Vagina (tissue), 2 donors: ENCODE measurements around the gene DIS3. TPM values are rescaled to one million over a fixed set of nuclear protein-coding genes. Genes with fewer than 3 reads are reported as not detected.
A peak's percentile ranks its signal among the peaks of the same experiment; 100 is the strongest.

Experiments used
- DNase-seq, 2 donors: peaks; one replicate each; pipeline ENCODE4 v3.0.0-alpha.2; 2017; ENCODE audit errors: extremely low spot score in 2 of 2
- H3K27ac ChIP-seq: fragments of 200-600 bp; sonication (generic); one replicate; pipeline ENCODE4 v1.5.1; 2019
- H3K27me3 ChIP-seq: fragments of 200-600 bp; sonication (generic); one replicate; pipeline ENCODE4 v1.5.1; 2019
- H3K36me3 ChIP-seq, 2 donors: fragments of 200-600 bp; sonication (generic); one replicate each; pipeline ENCODE4 v1.5.1; 2017 to 2019
- H3K4me1 ChIP-seq: fragments of 200-600 bp; sonication (generic); one replicate; pipeline ENCODE4 v1.5.1; 2019
- H3K4me3 ChIP-seq, 2 donors: fragments of 200-600 bp; sonication (generic); 1 replicate in 1 of 2; 2 replicates in 1 of 2; pipeline ENCODE4 v1.5.1; 2016 to 2019
- H3K9me3 ChIP-seq: fragments of 200-600 bp; sonication (generic); one replicate; pipeline ENCODE4 v1.5.1; 2019
- CTCF ChIP-seq, 3 experiments: fragments of 450-650 bp in 2 of 3; fragments of 200-600 bp in 1 of 3; sonication (generic) in 1 of 3; IDR thresholded peaks; one replicate each; pipeline ENCODE4 v1.5.1; 2017 to 2019; ENCODE audit warnings: antibody characterized with exemption in 3 of 3, mild to moderate bottlenecking in 2 of 3, moderate library complexity in 2 of 3
- POLR2A ChIP-seq, 2 donors: fragments of 450-650 bp; IDR thresholded peaks; one replicate each; pipeline ENCODE4 v1.6.1; 2017; ENCODE audit warnings: antibody characterized with exemption in 2 of 2, mild to moderate bottlenecking in 2 of 2, moderate library complexity in 2 of 2
- POLR2AphosphoS5 ChIP-seq, 2 donors: sonication (generic); formaldehyde crosslinking; IDR thresholded peaks; one replicate each; pipeline ENCODE4 v1.9.0; 2017; ENCODE audit warnings: antibody characterized with exemption in 2 of 2, mild to moderate bottlenecking in 2 of 2, low read depth in 1 of 2; ENCODE audit not compliant: insufficient read depth in 1 of 2
- intact Hi-C: fragments of 100-400 bp; cut with DNase I; formaldehyde crosslinking; loops from one replicate; pipeline ENCODE4 v1.15.1; 2023
- total RNA-seq: library from RNA; depleted of rRNA; stranded (reverse); fragments of >200 nt; gene quantifications from one replicate; pipeline ENCODE4 v1.2.3, GENCODE V29; 2016

The DIS3 gene
- total RNA-seq, 1 donor from 2014 or later = 19.4 TPM

GRCh38 chr13:72751220-72751619 is 30.5 kb downstream of the DIS3 start:
- Histone ChIP-seq H3K36me3 (peaks cover 0 to 15% of the 10 kb centered on the region in 2 donors), H3K9me3 (no peaks in the 10 kb centered on the region), H3K27me3 (no peaks in the 10 kb centered on the region), H3K4me3 (no peak overlapping the region), H3K27ac (no peak overlapping the region), H3K4me1 (no peaks in the 10 kb centered on the region)
- no peak for TF ChIP-seq CTCF (IDR thresholded peaks at IDR 0.05)
- no peak for TF ChIP-seq POLR2A (IDR thresholded peaks at IDR 0.05)
- no peak for TF ChIP-seq POLR2AphosphoS5 (IDR thresholded peaks at IDR 0.05; ENCODE audit: insufficient read depth in 1 of 2, low read depth in 1 of 2)
- intact Hi-C loops = no loop called here
- DNase-seq = no peak

- DNase-seq = no peak
- Histone ChIP-seq H3K9me3 (no peaks in the 10 kb centered on the region), H3K27me3 (no peaks in the 10 kb centered on the region), H3K36me3 (peaks cover 0 to 8% of the 10 kb centered on the region in 2 donors), H3K27ac (no peak overlapping the region), H3K4me3 (no peak overlapping the region), H3K4me1 (no peaks in the 10 kb centered on the region)
- intact Hi-C loops = no loop called here
- TF ChIP-seq POLR2AphosphoS5 (IDR thresholded peaks at IDR 0.05; ENCODE audit: insufficient read depth in 1 of 2, low read depth in 1 of 2) = no peak
- TF ChIP-seq CTCF (IDR thresholded peaks at IDR 0.05) = no peak
- TF ChIP-seq POLR2A (IDR thresholded peaks at IDR 0.05) = no peak
Measured at GRCh38 chr13:72745260-72745659, 36.4 kb downstream of the DIS3 start.

- H3K27ac ChIP-seq = no peak overlapping the region
- H3K4me1 ChIP-seq = no peaks in the 10 kb centered on the region
- intact Hi-C loops = no loop called here
- TF ChIP-seq CTCF (IDR thresholded peaks at IDR 0.05) (no peak), POLR2AphosphoS5 (IDR thresholded peaks at IDR 0.05; ENCODE audit: insufficient read depth in 1 of 2, low read depth in 1 of 2) (no peak), POLR2A (IDR thresholded peaks at IDR 0.05) (no peak)
- H3K36me3 ChIP-seq = peaks cover 0 to 5% of the 10 kb centered on the region in 2 donors
- no peaks in the 10 kb centered on the region for H3K9me3 ChIP-seq
- no peak for DNase-seq
- no peaks in the 10 kb centered on the region for H3K27me3 ChIP-seq
- H3K4me3 ChIP-seq = no peak overlapping the region
Measured at GRCh38 chr13:72740015-72740414, 41.7 kb downstream of the DIS3 start.

- Histone ChIP-seq H3K4me1 (no peaks in the 10 kb centered on the region), H3K9me3 (no peaks in the 10 kb centered on the region), H3K4me3 (no peak overlapping the region), H3K27me3 (no peaks in the 10 kb centered on the region), H3K36me3 (no peaks in the 10 kb centered on the region), H3K27ac (no peak overlapping the region)
- TF ChIP-seq POLR2AphosphoS5 (IDR thresholded peaks at IDR 0.05; ENCODE audit: insufficient read depth in 1 of 2, low read depth in 1 of 2) = no peak
- TF ChIP-seq POLR2A (IDR thresholded peaks at IDR 0.05) = no peak
- no peak for TF ChIP-seq CTCF (IDR thresholded peaks at IDR 0.05)
- intact Hi-C loops = no loop called here
- no peak for DNase-seq
Measured at GRCh38 chr13:72737033-72737432, 44.7 kb downstream of the DIS3 start.

- TF ChIP-seq POLR2AphosphoS5 (IDR thresholded peaks at IDR 0.05; ENCODE audit: insufficient read depth in 1 of 2, low read depth in 1 of 2) (no peak), CTCF (IDR thresholded peaks at IDR 0.05) (no peak), POLR2A (IDR thresholded peaks at IDR 0.05) (no peak)
- Histone ChIP-seq H3K27ac (peak overlapping the region; percentile 50), H3K4me1 (peaks cover 21% of the 10 kb centered on the region), H3K36me3 (no peaks in the 10 kb centered on the region), H3K9me3 (no peaks in the 10 kb centered on the region), H3K4me3 (peak overlapping the region; percentile 73 to 95), H3K27me3 (no peaks in the 10 kb centered on the region)
- no peak for DNase-seq
- intact Hi-C loops = loop anchor here (10.0 kb wide), 1 partner anchor 57 kb away; the partner anchor contains the start of genes DIS3 and PIBF1
Measured at GRCh38 chr13:72728290-72728605, 53.5 kb downstream of the DIS3 start.
